ENCODE measurements around the gene WDR64. TPM values are rescaled to one million over a fixed set of nuclear protein-coding genes. Genes with fewer than 3 reads are reported as not detected.

WDR64 gene
- total RNA-seq, 3 donors from 2014 or later: 0.25 TPM; not detected in 2

DNA sequence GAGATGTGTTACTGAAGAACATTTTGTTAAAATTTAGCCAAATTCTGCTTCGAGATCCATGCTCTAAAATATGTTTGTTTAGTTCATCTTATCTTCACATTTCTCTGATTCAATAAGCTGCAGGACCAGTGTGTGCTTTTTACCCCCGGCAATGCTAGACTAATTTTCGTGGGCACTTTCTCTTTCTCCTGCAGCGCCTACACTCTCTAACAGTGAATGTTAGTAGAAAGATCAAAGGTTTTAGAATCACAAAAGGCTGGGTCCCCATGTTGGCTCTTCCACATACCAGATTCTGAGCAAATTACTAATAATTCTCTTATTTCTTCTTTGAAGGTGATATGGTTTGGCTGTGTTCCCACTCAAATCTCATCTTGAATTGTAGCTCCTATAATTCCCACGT is 20.4 kb upstream of the WDR64 start:
- Histone ChIP-seq H3K4me1 (ENCODE audit: low read depth) (no peaks in the 10 kb centered on the region), H3K9me3 (no peaks in the 10 kb centered on the region), H3K36me3 (ENCODE audit: low read depth) (no peaks in the 10 kb centered on the region), H3K4me3 (no peak overlapping the region)
- no peak for ATAC-seq
- TF ChIP-seq, protein P1, sequence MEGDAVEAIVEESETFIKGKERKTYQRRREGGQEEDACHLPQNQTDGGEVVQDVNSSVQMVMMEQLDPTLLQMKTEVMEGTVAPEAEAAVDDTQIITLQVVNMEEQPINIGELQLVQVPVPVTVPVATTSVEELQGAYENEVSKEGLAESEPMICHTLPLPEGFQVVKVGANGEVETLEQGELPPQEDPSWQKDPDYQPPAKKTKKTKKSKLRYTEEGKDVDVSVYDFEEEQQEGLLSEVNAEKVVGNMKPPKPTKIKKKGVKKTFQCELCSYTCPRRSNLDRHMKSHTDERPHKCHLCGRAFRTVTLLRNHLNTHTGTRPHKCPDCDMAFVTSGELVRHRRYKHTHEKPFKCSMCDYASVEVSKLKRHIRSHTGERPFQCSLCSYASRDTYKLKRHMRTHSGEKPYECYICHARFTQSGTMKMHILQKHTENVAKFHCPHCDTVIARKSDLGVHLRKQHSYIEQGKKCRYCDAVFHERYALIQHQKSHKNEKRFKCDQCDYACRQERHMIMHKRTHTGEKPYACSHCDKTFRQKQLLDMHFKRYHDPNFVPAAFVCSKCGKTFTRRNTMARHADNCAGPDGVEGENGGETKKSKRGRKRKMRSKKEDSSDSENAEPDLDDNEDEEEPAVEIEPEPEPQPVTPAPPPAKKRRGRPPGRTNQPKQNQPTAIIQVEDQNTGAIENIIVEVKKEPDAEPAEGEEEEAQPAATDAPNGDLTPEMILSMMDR (IDR thresholded peaks at IDR 0.05): no peak
- intact Hi-C loops (cut with DNase I, micrococcal nuclease): no loop called here
- no peak for DNase-seq

DNA sequence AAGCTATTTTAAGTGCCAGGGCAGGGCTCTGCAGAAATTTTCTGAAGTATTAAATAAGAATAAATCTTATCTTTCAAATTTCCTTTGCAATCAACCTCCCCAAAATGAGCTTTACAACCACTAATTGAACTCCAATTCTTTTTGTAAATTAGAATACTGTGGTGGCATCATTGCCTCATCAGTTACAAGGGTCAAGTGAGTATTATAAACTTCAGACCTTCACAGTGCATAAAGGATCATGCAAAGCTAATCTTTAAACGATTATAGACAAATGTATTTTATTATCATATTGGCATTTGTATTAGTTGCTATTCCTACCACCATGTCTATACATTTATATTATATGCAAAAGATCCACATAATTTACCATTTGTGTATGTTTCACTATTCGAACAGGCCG is 19.1 kb upstream of the WDR64 start:
- intact Hi-C loops (cut with DNase I, micrococcal nuclease): no loop called here
- TF ChIP-seq, protein P1 (IDR thresholded peaks at IDR 0.05): no peak
- Histone ChIP-seq H3K9me3 (no peaks in the 10 kb centered on the region), H3K36me3 (ENCODE audit: low read depth) (no peaks in the 10 kb centered on the region), H3K4me3 (no peak overlapping the region), H3K4me1 (ENCODE audit: low read depth) (no peaks in the 10 kb centered on the region)
- ATAC-seq (no peak), DNase-seq (no peak)

DNA sequence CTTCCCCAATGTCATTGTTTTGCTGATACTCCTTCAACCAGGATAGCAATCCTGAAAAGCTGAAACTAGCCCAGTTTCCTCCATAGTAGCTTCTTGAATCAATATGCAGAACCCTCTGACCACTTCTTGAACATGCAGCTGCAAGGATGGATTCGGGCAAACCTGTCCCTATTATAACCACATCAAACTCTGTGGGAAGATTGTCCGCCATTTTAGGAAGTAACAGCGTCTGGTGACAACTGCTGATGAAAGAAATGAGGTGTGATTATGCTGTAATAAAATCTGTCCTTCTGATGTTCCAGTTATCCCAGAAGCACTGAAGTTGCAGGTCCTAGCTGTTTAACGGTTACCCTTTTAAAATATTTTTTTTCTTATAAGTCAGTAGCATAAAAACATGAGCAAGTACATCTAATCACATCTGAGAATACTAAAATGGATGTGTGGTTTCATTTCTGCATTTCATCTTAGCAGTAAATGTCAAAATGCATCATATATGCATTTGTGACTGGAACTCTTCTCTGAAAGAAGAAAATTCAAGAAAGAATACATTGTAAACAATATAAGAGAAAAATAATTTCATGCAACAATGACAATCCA is 16.4 kb upstream of the WDR64 start:
- DNase-seq: no peak
- Histone ChIP-seq H3K36me3 (ENCODE audit: low read depth) (no peaks in the 10 kb centered on the region), H3K9me3 (no peaks in the 10 kb centered on the region), H3K4me3 (no peak overlapping the region), H3K4me1 (ENCODE audit: low read depth) (peaks cover 1% of the 10 kb centered on the region)
- intact Hi-C loops (cut with DNase I, micrococcal nuclease): no loop called here
- ATAC-seq: no peak
- TF ChIP-seq, protein P1 (IDR thresholded peaks at IDR 0.05): no peak

DNA sequence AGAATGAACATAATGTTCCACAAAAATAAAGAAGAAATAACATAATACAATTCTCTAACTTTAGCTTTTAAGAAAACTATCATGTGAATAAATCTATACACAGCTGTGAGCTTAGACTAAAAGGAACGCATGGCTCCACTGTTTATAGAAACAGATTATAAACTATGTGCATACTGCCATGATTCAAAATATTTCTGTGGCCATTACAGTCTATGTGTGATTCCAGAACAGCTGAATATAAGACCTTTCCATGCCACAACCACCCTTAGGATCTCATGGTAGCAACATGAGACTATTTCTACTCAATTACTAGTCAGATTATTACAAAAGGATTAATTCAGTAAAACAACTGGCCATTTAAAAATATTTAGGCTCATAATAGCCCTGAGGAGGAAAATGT is 15.8 kb upstream of the WDR64 start:
- no peak overlapping the region for H3K4me3 ChIP-seq

DNA sequence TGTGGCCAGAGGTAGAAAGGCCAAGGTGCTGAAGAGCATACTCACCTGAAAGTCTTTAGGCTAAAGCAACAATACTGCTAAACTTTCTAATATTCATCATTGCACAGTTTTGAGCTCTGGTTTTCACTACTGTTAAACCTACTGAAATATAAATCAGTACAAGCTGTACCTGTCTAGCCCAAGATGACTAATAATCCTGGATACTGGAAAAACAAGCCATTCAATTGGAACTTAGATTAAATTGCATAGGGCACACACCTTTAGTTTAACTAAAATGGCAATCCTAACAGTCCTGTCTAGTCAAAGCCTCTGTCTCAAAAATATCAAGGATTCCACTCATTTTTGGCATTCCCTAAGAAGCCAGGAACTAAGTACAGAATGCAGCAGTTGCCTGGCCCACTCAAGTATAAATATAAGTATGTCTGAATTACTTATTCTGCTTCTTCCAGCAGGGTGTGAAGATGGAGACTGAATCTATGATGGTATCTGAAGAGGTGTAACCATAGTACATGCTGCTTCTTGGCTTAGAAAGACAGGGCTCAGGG is 15.0 kb upstream of the WDR64 start:
- H3K9me3 ChIP-seq: no peaks in the 10 kb centered on the region
- H3K4me1 ChIP-seq (ENCODE audit: low read depth): peaks cover 3% of the 10 kb centered on the region
- ATAC-seq: no peak
- no peaks in the 10 kb centered on the region for H3K36me3 ChIP-seq (ENCODE audit: low read depth)
- intact Hi-C loops (cut with DNase I, micrococcal nuclease): no loop called here
- no peak overlapping the region for H3K4me3 ChIP-seq
- TF ChIP-seq, protein P1 (IDR thresholded peaks at IDR 0.05): no peak
- DNase-seq: no peak

More for the DNA sequence above, 15.8 kb upstream of the WDR64 start:
- intact Hi-C loops (cut with DNase I, micrococcal nuclease): no loop called here
- Histone ChIP-seq H3K36me3 (ENCODE audit: low read depth) (no peaks in the 10 kb centered on the region), H3K4me1 (ENCODE audit: low read depth) (peaks cover 3% of the 10 kb centered on the region), H3K9me3 (no peaks in the 10 kb centered on the region)
- TF ChIP-seq, protein P1 (IDR thresholded peaks at IDR 0.05): no peak
- ATAC-seq (no peak), DNase-seq (no peak)

Data from mucosa of descending colon (tissue), 3 donors.